ENCODE data around the gene TPSB2.
"Not testable (repeated sequence)": the region's sequence is repeated elsewhere in the genome, so short reads cannot be mapped to it uniquely, and the experiment has no call there.

Gene TPSB2

GRCh38 chr16:1239575-1239974, 9.6 kb upstream of the TPSB2 start:
- DNase-seq = not testable (repeated sequence)

GRCh38 chr16:1238909-1239308, 8.9 kb upstream of the TPSB2 start:
- DNase-seq = not testable (repeated sequence)

- DNase-seq = no peak
These were observed 8.0 kb upstream of the TPSB2 start for GRCh38 chr16:1237990-1238389.

DNA sequence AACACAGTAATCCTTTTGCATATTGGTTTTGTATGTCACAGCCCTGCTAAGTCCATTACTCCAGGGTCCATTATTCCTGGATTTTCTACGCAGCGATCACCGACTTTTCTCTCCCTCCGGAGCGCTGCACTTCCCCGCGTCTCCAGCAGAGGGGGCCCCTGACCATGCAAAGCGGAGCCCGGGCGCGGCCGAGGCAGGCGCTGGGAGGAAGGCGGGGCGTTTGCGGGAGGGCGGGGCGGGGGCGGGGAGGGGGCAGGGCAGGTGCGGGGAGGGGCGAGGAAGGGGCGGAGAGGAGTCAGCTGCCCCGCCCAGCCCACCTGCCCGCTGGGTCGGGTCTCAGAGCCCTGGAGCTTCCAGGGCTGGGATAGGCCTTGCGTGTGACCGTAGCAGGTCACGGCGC, 6.7 kb upstream of the TPSB2 start:
- DNase-seq = not testable (repeated sequence)

DNA sequence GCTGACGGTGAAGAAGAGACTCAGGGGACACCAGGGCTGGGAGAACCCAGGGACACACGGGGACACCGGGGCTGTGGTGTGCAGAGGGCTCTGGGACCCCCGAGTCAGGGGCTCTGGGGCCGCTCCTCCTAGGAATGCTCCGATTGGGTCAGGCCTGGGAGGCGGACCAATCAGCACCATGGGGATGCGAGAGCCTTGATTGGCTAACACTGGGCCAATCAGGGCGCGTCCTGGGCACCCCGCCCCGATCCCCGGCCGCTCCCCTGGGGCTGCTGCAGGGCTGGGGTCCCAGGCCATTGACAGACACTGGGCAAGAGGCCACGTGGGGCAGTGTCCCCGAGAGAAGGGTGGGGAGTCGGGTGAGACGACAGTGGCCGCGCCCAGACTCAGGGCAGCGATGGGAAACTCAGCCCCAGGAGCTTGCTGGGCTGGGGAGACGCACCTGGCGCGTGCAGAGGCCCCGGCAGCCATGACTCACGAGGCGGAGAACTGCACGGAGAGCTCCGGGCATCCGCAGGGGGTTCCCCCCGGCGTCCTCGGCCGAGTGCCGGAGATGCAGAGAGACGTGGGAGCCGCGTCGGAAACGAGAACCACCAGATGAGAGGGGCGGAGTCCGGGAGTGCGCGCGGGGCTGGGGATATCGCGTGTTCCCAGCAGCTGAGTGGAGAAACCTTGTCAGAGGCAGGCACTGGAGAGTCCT, 2.2 kb upstream of the TPSB2 start:
- DNase-seq = not testable (repeated sequence)

- not testable (repeated sequence) for DNase-seq
These were observed 1.3 kb upstream of the TPSB2 start for GRCh38 chr16:1231301-1231700.

- DNase-seq = not testable (repeated sequence)
These were observed 658 bp upstream of the TPSB2 start for GRCh38 chr16:1230471-1231212.

DNA sequence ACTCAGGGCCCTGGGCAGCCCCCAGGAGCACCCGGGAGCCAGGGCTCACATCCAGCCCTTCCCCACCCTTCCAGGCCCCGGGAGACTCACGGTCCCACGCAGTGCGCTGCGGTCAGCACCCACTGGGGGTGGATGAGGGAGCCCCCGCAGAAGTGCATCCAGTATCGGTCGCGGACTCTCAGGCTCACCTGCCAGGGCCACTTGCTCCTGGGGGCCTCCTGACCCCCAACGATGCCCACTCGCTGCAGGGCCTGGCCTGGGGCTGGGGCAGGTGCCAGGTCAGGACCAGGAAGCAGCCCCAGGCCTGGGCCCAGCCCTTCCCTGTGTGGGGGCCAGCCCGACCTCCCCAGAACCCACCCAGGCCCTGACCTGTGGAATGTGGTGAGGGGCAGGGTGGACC, 508 bp downstream of the TPSB2 start:
- DNase-seq = not testable (repeated sequence)

DNA sequence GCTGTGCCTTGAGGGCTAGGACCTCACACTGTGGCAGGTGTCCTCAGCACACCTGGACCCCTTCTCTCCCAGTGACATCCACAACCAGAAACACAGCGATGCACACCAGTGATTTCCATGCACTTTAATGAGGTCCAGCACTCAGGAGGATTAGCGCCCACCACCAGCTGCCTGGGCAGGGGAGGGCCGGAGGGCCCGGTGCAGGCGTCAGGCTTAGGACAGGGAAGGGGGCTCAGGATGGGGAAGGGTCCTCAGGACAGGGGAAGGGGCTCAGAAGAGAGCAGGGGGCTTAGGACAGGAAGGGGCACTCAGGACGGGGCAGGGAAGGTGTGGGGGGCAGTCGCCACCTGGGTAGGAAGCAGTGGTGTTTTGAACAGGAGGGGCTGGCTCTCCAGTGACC, 1.8 kb downstream of the TPSB2 start:
- DNase-seq = not testable (repeated sequence)

GRCh38 chr16:1226692-1227091, 3.3 kb downstream of the TPSB2 start:
- not testable (repeated sequence) for DNase-seq

DNA sequence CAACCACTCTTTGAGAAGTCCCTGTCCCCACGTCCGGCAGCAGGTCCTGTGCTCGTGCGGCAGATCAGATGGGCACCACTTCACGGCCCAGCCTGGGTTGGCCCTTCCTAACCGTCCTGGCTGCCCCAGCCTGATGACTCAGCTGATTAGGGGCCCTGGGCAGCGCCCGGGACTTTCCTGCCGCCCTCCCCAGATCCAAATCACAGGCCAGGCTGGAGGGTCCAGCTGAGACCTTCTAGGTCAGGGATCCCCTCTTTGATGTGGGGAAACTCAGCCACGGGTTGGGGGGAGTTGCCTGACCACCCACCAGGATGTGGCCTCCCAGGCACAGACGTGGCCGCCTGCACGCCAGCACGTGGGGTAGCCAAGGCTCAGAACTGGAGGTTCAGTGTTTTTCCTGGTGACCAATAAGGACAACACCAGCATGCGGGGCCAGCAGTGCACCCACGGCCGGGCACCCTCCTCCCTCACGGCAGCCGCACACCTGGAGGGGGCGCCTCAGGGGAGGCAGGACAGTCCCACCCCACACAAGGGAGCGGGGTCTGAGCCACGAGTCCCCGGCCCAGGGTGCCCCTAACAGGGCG, 4.2 kb downstream of the TPSB2 start:
- DNase-seq = not testable (repeated sequence)

DNA sequence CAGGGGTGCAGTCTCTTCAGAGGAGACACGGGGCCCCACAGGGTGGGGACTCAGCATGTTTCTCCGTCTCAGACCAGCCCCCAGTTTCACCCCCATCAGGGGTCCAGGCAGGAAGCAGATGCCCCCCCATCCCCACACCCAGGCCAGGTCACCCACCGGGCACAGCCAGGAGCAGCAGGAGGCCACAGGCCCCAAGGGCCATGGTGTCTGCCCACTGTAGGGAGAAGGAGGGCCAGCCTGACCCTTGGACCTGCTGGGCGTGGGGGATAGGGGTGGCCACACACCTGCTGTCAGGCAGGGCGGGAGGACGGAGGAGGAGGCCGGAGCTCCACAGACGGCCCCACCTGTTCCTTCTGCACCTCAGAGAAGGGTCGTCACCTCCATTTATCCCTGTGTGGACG, 4.9 kb downstream of the TPSB2 start, which contains the start of gene TPSG1:
Gene TPSG1 (minus strand): TSS at position 218 of the 401 bp plus-strand sequence. CDS start 16 bp downstream, at position 202.
- DNase-seq = no peak

- DNase-seq = no peak
These were observed 5.4 kb downstream of the TPSB2 start for GRCh38 chr16:1224558-1224957.

DNA sequence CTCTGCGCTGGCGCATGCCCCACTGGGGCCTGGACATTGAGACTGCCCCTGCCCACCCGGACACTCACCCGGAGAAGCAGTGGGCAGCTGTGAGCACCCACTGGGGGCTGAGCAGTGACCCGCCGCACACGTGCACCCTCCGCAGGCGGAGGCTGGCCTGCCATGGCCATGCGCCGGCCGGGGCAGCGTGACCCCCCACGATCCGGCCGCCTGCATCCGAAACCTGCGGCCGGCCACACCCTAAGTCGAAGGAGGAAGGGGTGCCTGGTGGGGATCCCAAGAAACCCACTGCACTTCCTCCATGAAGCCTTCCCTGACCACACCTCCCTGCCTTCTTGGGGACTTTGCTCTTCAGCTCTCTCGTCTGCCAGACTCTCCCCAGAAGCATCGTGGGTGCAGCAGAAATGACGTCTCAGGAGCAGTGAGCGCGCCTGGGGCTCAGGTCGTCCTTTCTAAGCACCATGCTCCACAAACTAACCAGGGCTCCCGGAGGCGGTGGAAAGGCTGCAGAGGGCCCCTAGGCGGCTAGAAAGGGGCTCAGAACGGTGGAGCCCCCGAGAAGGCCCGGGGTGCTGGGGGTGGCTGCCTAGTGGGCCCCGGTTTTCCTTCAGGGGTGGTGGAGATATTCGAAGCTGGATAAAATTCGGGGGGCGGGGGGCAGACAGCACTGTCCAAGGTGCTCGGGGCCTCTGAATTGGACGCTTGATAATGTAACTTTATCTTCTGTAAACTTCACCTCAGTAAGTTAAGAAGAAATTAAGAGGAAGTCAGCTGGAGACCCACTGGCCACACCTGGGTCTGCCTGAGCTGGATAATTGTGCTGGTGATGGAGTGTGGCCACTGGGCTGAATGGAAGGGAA, 6.4 kb downstream of the TPSB2 start:
- DNase-seq = no peak

DNA sequence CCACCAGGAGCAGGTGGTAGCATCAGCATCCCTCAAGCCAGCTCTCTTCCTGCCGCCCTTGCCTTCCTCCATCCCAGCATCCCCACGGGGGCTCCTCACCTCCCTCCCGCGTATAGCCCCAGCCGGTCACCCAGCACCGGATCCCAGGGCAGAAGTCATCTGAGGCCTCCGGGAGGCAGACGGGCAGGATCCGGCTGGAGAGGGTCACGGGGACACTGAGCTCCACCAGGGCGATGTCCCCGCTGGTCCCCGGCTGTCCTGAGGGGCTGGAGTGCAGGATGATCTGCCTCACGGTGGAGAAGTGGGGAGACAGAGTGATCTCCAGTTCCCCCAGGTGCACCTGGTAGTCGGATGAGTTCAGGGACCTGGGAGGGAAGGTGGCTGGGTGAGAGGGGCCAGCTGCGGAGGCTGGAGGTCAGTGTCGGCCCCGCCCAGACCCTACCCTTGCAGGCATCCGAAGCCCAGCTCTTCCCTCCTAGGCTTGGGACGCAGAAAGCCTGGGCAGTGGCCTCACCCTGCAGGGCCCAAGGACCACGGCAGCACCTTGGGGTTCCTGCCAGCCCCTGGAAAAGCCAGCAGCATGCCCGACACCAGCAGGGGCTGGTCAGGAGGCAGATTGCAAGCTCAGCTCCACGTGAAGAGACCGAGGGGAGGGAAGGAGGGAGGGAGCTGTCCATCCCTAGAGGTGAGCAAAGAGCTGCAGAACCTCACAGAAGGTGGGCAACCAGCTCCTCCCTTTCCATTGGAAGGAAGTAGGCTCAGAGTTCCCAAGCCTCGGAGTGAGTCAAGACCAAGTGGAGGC, 7.2 kb downstream of the TPSB2 start:
- DNase-seq = no peak

DNA sequence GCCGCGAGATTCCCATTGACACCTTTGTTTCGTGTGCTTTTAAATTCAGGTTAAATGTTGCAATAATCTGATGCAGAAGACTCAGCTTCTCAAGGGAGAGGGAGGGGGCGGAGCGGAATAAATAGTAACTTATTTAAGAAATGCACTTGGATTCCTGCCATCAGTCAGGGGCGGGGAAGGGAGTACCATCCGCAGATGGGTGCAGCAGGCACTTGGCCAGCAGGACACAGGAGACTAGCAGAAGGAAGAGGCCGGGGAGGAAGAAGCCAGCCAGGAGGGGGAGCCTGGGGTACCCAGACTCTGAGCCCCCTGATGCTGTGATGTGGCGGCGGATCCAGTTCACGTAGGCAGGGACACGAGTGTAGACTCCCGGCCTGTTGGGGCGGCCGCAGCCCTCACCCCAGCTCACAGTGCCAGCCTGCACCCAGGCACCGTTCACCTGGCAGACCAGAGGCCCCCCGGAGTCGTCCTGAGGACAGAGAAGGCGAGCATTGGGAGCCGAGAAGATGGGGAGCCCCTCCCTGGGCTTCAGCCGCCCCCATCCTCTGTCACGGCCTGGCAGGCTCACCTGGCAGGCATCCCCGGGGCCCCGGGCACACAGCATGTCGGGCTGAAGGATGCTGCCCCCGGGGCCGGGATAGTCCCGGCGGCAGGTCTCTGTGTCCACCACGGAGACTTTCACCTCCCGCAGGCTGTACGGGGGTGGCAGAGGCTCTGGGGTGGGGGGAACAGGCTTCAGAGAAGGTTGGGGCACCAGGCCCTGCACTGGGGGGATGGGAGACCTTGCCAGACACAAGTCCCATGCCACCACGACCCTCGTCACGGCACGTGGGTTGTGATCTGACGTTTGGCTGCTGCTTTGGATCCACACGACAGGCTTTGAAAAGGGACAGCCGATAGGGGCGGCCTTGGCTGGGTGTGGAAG, 8.1 kb downstream of the TPSB2 start:
- no peak for DNase-seq

- no peak for DNase-seq
These were observed 8.9 kb downstream of the TPSB2 start for GRCh38 chr16:1220841-1221627.

DNA sequence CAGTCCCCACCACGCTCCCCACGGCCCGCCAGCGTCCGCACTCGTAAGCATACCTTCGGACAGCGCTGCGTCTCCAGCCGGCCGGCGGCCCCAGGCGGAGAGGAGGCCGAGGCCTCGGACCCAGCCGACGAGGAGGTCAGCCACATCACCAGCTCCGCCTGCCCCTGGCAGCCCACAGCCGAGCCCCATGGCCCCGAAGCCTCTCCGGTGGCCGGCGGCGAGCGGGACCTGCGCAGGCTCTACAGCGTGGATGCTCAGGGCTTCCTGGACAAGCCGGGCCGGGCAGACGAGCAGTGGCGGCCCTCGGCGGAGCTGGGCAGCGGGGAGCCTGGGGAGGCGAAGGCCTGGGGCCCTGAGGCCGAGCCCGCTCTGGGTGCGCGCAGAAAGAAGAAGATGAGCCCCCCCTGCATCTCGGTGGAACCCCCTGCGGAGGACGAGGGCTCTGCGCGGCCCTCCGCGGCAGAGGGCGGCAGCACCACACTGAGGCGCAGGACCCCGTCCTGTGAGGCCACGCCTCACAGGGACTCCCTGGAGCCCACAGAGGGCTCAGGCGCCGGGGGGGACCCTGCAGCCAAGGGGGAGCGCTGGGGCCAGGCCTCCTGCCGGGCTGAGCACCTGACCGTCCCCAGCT, 9.8 kb downstream of the TPSB2 start:
- DNase-seq = no peak

- no peak for DNase-seq
These were observed 10.9 kb downstream of the TPSB2 start for GRCh38 chr16:1218930-1219611.

Measured in activated CD4-positive, alpha-beta T cell treated with anti-CD3 and anti-CD28 coated beads, Interleukin-2, amount 50 U/mL, for 4 hours (primary cell).